Nephron progenitor cell (in vitro differentiated cells): ENCODE measurements around the gene TBC1D12.
"Not testable (repeated sequence)": the region's sequence is repeated elsewhere in the genome, so short reads cannot be mapped to it uniquely, and the experiment has no call there.

ENCODE experiments used
- DNase-seq: peaks from one replicate; pipeline ENCODE4 v3.0.0; 2021
- H3K27ac Mint-ChIP-seq: 2 replicates; pipeline ENCODE4 v1.8.0; 2021; ENCODE audit warnings: mild to moderate bottlenecking, moderate library complexity, mixed read lengths
- H3K27me3 Mint-ChIP-seq: 2 replicates; pipeline ENCODE4 v1.8.0; 2021; ENCODE audit warnings: mild to moderate bottlenecking, low read depth, mixed read lengths; ENCODE audit not compliant: poor library complexity
- H3K36me3 Mint-ChIP-seq: 2 replicates; pipeline ENCODE4 v1.8.0; 2021; ENCODE audit warnings: low read depth, mixed read lengths
- H3K4me1 Mint-ChIP-seq: 2 replicates; pipeline ENCODE4 v1.8.0; 2021; ENCODE audit warnings: mixed read lengths
- H3K4me3 Mint-ChIP-seq: 2 replicates; pipeline ENCODE4 v1.8.0; 2021; ENCODE audit warnings: mild to moderate bottlenecking, moderate library complexity, mixed read lengths
- H3K9me3 Mint-ChIP-seq: 2 replicates; pipeline ENCODE4 v1.8.0; 2021; ENCODE audit warnings: mild to moderate bottlenecking, moderate library complexity, mixed read lengths
- TF ChIP-seq, protein P1 (sequence below): fragments of 200-600 bp; sonication (generic); IDR thresholded peaks from 2 replicates; pipeline ENCODE4 v1.5.0; 2021; ENCODE audit warnings: antibody characterized with exemption

Gene TBC1D12

DNA sequence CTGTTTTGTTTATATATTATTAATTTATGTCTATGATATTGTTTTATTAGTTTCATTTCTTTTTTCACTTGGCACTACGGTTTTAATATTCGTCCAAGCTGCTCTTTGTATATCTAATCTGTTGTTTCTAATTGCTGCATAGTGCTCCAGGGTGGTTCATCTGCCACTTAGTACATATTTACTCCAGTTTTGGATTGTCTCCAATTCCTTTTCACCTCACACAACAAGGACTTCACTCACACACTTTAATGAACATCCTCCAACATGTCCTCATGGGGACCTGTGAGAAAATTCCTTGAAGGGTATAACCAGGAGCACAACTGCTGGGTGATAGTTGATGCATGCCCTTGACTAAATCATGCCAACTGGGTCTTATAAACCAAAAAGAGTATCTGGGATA is 25.5 kb upstream of the TBC1D12 start:
- Mint-ChIP-seq H3K27me3 (peaks cover 46% of the 10 kb centered on the region), H3K9me3 (no peaks in the 10 kb centered on the region), H3K4me1 (no peaks in the 10 kb centered on the region), H3K27ac (no peak overlapping the region), H3K4me3 (no peak overlapping the region), H3K36me3 (no peaks in the 10 kb centered on the region)
- no peak for DNase-seq
- TF ChIP-seq, protein P1, sequence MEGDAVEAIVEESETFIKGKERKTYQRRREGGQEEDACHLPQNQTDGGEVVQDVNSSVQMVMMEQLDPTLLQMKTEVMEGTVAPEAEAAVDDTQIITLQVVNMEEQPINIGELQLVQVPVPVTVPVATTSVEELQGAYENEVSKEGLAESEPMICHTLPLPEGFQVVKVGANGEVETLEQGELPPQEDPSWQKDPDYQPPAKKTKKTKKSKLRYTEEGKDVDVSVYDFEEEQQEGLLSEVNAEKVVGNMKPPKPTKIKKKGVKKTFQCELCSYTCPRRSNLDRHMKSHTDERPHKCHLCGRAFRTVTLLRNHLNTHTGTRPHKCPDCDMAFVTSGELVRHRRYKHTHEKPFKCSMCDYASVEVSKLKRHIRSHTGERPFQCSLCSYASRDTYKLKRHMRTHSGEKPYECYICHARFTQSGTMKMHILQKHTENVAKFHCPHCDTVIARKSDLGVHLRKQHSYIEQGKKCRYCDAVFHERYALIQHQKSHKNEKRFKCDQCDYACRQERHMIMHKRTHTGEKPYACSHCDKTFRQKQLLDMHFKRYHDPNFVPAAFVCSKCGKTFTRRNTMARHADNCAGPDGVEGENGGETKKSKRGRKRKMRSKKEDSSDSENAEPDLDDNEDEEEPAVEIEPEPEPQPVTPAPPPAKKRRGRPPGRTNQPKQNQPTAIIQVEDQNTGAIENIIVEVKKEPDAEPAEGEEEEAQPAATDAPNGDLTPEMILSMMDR = no peak

DNA sequence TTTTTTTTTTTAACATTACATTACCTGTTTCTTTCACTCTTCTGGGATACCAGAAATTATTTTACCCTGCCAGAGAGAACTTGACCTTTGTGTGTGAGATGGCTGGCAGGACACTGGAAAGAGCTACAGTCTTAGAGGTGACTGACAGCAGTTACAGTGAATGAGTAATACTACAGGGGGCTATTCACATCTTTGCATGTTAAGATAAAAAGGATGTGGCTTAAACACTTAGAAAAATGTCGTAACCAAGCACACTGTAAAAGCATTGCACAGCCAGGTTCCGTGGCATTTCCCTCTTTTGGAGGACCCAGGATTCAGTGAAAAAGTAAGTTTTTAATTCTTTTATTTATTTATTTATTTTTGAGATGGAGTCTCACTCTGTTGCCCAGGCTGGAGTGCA is 18.8 kb upstream of the TBC1D12 start:
- no peak overlapping the region for H3K4me3 Mint-ChIP-seq

DNA sequence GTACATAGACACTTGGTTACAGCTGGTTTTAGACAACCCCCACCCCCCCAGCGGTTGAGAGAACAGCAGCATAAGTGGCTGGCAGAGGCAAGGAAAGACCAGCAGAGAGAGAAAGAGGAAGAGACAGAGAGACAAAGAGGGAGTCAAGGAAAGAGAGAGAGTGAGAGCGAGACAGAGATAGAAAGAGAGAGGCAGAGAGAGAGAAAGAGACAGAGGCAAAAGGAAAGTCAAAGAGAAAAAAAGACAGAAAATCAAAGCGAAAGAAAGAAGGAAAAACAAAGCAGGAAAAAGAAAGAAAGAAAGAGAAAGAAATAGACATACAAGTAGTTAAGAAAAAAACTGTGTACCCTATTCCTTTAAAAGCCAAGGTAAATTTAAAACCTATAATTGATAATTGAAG is 16.6 kb upstream of the TBC1D12 start:
- not testable (repeated sequence) for H3K27me3 Mint-ChIP-seq, DNase-seq, H3K36me3 Mint-ChIP-seq, H3K27ac Mint-ChIP-seq, H3K4me1 Mint-ChIP-seq, H3K4me3 Mint-ChIP-seq
- peaks cover 12% of the 10 kb centered on the region for H3K9me3 Mint-ChIP-seq

More for the DNA sequence above, 18.8 kb upstream of the TBC1D12 start:
- Mint-ChIP-seq H3K4me1 (no peaks in the 10 kb centered on the region), H3K27ac (no peak overlapping the region), H3K9me3 (peaks cover 12% of the 10 kb centered on the region), H3K36me3 (peaks cover 4% of the 10 kb centered on the region), H3K27me3 (peaks cover 6% of the 10 kb centered on the region)
- no peak for DNase-seq
- TF ChIP-seq, protein P1 = no peak

DNA sequence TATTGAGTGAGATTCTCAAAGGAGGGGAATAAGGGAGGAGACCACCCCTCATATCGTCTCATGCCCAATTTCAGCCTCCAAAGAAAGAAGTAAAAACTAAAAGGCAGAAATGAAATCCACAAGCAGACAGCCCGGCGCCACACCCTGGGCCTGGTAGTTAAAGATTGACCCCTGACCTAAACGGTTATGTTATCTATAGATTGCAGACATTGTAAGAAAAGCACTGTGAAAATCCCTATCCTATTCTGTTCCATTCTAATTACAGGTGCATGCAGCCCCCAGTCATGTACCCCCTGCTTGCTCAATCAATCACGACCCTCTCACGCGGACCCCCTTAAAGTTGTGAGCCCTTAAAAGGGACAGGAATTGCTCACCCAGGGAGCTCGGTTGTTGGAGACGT is 10.2 kb upstream of the TBC1D12 start:
- not testable (repeated sequence) for H3K27ac Mint-ChIP-seq, DNase-seq, H3K36me3 Mint-ChIP-seq, H3K4me3 Mint-ChIP-seq, H3K4me1 Mint-ChIP-seq, H3K9me3 Mint-ChIP-seq
- peaks cover 11% of the 10 kb centered on the region for H3K27me3 Mint-ChIP-seq

DNA sequence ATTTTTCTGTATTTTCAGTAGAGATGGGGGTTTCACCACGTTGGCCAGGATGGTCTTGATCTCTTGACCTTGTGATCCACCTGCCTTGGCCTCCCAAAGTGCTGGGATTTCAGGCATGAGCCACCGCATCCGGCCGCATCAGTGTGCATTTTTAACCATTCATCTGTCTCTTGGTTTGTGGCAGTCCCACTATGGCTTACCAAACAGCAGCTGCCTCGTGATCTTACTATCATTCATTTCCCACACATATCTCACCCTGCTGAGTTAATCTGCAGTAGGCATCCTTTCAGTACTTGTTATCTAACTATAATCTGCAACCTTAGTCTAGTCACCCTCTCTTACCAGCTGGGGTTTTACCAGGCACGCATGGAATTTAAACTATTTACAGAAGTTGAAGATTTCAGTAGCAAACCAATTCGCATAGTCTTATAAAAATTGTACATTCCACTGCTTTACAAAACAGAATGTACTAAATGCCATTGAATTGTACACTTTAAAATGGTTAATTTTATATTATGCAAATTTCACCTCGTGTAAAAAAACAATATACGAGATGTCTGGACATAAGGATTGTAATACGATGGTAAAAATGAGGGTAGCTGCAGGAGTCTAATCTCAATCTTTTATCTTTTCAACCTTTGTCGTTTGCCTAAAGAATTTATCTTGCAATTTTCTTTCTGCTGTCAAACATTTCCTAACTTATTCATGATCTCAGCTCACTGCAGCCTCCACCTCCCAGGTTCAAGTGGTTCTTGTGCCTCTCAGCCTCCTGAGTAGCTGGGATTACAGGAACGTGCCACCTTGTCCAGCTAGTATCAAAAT is 4.6 kb upstream of the TBC1D12 start:
- Mint-ChIP-seq H3K36me3 (no peaks in the 10 kb centered on the region), H3K4me3 (no peak overlapping the region), H3K9me3 (peaks cover 11% of the 10 kb centered on the region), H3K27ac (no peak overlapping the region), H3K27me3 (peaks cover 21% of the 10 kb centered on the region), H3K4me1 (no peaks in the 10 kb centered on the region)
- TF ChIP-seq, protein P1 = no peak
- no peak for DNase-seq

DNA sequence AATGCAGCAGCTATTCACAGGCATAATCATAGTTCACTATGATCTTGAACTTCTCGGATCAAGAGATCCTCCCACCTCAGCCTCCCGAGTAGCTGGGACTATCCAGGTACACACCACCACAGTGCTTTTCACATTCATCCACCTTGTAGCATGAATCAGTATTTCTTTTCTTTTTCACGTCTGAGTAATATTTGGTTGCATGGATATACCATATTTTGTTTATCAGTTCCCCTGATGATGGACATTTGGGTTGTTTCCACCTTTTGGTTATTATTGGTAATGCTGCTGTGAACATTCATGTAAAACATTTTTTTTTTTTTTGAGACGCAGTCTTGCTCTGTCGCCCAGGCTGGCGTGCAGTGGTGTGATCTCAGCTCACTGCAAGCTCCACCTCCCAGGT is 3.6 kb upstream of the TBC1D12 start:
- Mint-ChIP-seq H3K4me1 (peaks cover 2% of the 10 kb centered on the region), H3K4me3 (no peak overlapping the region), H3K27me3 (peaks cover 24% of the 10 kb centered on the region), H3K36me3 (no peaks in the 10 kb centered on the region), H3K27ac (no peak overlapping the region), H3K9me3 (peaks cover 11% of the 10 kb centered on the region)
- TF ChIP-seq, protein P1 = no peak
- DNase-seq = no peak

DNA sequence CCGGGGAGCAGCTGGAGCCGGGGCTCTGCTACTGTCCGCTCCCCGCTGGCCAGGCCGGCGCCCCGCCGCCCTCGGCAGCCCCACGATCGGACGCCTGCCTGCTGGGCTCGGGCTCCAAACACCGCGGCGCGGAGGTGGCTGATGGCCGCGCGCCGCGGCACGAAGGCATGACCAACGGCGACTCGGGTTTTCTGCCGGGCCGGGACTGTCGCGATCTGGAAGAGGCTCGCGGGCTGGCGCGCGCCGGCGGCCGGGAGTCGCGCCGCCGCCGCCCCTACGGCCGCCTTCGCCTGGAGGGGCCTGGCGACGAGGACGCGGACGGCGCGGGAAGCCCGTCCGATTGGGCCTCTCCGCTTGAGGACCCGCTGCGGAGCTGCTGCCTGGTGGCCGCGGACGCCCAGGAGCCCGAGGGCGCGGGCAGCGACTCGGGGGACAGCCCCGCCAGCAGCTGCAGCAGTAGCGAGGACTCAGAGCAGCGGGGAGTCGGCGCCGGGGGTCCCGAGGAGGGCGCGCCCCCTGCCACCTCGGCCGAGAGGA is 570 bp downstream of the TBC1D12 start:
- peaks cover 11% of the 10 kb centered on the region for H3K9me3 Mint-ChIP-seq
- DNase-seq = peak; percentile 64
- TF ChIP-seq, protein P1 = no peak
- peak overlapping the region; percentile 92 for H3K4me3 Mint-ChIP-seq
- H3K4me1 Mint-ChIP-seq = peaks cover 19% of the 10 kb centered on the region
- H3K27ac Mint-ChIP-seq = no peak overlapping the region
- no peaks in the 10 kb centered on the region for H3K36me3 Mint-ChIP-seq
- peaks cover 53% of the 10 kb centered on the region for H3K27me3 Mint-ChIP-seq
